ENCODE data around the gene UMPS.
"Not testable (repeated sequence)": the region's sequence is repeated elsewhere in the genome, so short reads cannot be mapped to it uniquely, and the experiment has no call there.

Gene UMPS

DNA sequence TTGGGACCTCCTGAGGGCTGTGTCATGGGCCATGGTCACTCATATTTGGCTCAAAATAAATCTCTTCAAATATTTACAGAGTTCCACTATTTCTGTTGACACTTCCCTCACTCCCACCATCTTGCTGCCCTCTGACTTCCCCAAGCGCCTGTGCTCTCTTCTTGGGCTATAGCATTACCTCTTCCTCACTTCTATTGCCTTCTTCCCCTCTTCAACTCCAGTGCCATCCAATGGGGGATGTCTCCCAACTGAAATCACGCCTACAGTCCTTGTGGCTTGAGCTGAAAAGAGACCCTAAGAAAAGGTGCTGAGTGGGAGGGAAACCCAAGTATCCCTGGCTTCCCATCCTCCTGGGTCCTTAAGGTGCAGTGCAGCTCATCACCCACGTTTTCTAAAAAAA, 21.8 kb downstream of the UMPS start:
- H3K4me3 ChIP-seq (replicated peaks; ENCODE audit: low read depth, low read length), result no peak overlapping the region
- TF ChIP-seq, protein P1, sequence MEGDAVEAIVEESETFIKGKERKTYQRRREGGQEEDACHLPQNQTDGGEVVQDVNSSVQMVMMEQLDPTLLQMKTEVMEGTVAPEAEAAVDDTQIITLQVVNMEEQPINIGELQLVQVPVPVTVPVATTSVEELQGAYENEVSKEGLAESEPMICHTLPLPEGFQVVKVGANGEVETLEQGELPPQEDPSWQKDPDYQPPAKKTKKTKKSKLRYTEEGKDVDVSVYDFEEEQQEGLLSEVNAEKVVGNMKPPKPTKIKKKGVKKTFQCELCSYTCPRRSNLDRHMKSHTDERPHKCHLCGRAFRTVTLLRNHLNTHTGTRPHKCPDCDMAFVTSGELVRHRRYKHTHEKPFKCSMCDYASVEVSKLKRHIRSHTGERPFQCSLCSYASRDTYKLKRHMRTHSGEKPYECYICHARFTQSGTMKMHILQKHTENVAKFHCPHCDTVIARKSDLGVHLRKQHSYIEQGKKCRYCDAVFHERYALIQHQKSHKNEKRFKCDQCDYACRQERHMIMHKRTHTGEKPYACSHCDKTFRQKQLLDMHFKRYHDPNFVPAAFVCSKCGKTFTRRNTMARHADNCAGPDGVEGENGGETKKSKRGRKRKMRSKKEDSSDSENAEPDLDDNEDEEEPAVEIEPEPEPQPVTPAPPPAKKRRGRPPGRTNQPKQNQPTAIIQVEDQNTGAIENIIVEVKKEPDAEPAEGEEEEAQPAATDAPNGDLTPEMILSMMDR (IDR thresholded peaks at IDR 0.05; ENCODE audit: low read depth, low read length, missing control alignments), result no peak
- DNase-seq (ENCODE audit: extremely low read depth, low read depth), result no peak

DNA sequence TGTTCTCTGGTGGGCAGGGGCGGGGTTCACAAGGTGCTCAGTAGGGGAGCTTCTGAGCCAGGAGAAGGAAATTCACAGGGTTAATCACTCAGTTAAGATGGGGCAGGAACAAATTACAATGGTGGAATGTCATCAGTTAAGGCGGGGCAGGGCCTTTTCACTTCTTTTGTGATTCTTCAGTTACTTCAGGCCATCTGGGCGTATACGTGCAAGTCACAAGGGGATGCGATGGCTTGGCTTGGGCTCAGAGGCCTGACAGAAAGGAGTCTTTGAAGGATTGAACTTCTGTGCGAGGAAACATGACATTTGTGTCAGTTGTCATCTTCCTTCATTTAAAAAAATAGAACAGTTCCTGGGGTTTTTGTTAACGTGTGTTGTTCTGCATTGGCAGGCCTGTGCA, 27.7 kb downstream of the UMPS start:
- not testable (repeated sequence) for H3K4me3 ChIP-seq (replicated peaks; ENCODE audit: low read depth, low read length); DNase-seq (ENCODE audit: extremely low read depth, low read depth)

DNA sequence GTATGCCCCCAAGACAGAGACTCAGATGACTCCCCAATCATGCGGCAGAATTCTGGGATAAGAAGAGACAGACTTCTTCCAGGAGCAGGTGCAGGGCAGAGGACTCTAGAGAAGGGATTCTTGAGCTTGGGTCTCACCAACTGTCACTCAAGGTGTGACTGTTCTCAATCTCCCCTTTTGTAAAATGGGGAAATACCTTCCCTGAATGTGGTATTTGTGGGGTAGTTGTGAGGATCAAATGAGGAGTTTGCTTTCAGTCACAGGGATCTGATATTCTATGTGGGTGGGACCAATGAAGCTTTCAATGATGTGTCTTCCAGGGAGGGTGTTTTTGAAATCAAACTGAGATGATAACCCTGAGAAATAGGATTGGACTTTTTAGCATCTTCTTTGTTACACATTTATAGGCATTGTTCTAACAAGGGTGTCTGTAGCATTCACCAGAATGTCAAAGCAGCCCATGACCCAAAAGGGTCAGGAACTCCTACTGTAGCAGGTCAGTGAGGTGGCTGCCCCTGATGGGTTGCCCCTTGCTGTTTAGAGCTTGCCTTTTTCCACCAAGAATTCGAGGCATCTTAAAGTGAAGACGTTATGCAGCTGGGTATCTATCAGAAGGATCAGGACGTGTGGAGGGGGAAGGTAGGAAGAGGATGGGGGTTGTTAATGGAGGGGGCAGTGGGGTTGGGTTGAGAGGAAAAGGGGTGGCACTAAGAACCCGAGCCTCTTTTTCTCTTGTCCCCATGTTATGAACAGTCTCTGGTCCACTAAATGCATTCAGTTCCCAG, 28.8 kb downstream of the UMPS start:
- TF ChIP-seq, protein P1 (IDR thresholded peaks at IDR 0.05; ENCODE audit: low read depth, low read length, missing control alignments), result no peak

DNA sequence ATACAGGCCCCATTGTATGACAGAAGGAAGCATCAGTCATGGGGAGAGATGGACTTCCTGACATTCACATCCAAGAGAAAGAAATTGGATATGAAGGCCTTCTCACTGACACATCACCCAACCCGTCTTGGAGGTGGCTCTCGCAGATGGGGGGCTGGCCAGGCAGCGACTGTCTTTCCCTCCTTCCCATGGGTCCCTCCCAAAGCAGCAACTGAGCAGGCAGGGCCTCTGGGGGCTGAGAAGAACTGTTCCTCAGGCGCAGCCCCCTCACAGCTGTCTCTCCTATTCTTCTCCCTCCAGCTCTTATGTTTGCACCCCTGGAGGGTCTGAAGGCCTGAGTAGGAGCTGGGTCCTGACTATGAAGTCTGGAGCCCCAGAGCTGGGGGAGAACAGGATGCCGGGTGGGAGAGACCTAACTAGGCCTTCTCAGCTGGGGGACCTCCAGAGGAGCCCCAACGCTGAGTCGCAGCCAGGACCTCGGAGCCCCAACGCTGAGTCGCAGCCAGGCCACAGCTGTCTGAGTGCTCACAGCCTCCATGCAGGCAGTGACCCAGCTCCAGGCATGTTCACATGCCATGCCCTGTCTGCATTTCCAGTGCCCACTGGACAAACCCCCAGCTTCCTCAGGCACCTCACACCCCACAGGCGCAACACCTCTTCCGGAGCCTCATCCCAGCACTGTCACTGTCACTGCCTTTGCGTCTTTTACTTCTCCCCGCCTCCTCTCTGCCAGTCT, 29.6 kb downstream of the UMPS start:
- no peak overlapping the region for H3K4me3 ChIP-seq (replicated peaks; ENCODE audit: low read depth, low read length)
- TF ChIP-seq, protein P1 (IDR thresholded peaks at IDR 0.05; ENCODE audit: low read depth, low read length, missing control alignments), result no peak
- no peak for DNase-seq (ENCODE audit: extremely low read depth, low read depth)

More for the DNA sequence above, 28.8 kb downstream of the UMPS start:
- H3K4me3 ChIP-seq (replicated peaks; ENCODE audit: low read depth, low read length), result no peak overlapping the region
- no peak for DNase-seq (ENCODE audit: extremely low read depth, low read depth)

DNA sequence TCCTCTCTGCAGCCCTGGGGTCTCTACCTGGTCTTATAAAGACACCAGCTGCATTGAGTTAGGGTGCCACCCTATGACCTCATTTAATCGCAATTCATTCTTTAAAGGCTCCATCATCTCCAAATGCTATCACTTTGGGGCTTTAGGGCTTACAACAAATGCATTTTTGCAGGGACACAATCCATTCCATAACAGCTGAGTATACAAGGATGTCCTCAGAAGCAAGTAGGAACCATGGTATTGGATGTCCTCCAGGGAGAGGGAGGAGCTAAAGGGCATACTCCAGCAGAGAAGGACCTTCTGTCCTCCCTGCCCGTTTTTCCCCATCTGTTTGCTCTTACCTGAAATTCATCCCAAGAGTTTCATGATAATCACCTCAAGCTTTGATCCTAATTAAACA, 30.3 kb downstream of the UMPS start:
- TF ChIP-seq, protein P1 (IDR thresholded peaks at IDR 0.05; ENCODE audit: low read depth, low read length, missing control alignments), result no peak
- H3K4me3 ChIP-seq (replicated peaks; ENCODE audit: low read depth, low read length), result no peak overlapping the region
- DNase-seq (ENCODE audit: extremely low read depth, low read depth), result no peak

DNA sequence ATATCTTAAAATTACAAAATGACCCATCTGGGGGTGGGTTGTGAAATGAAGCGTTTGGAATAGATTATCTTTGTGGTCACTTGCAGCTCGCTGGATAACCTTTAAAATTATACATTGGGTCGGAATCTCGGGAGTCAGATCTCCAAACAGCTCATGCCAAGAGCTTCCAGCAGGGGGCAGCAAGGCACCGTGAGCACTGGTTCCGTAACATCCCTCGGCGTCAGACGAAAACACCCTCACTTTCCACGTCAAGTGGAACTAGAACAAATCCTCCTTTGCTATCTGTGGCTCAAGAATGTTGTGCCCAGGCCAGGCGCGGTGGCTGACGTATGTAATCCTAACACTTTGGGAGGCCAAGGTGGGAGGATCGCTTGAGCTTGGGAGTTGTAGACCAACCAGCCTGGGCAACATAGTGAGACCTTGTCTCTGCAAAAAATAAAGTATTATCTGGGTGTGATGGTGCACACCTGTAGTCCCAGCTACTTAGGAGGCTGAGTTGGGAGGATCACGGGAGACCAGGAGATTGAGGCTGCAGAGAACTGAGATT, 31.1 kb downstream of the UMPS start:
- TF ChIP-seq, protein P1 (IDR thresholded peaks at IDR 0.05; ENCODE audit: low read depth, low read length, missing control alignments), result peak; percentile 98
- H3K4me3 ChIP-seq (replicated peaks; ENCODE audit: low read depth, low read length), result no peak overlapping the region
- DNase-seq (ENCODE audit: extremely low read depth, low read depth), result peak; percentile 68
